Measurements from ENCODE around the gene WDR91.

Gene WDR91

DNA sequence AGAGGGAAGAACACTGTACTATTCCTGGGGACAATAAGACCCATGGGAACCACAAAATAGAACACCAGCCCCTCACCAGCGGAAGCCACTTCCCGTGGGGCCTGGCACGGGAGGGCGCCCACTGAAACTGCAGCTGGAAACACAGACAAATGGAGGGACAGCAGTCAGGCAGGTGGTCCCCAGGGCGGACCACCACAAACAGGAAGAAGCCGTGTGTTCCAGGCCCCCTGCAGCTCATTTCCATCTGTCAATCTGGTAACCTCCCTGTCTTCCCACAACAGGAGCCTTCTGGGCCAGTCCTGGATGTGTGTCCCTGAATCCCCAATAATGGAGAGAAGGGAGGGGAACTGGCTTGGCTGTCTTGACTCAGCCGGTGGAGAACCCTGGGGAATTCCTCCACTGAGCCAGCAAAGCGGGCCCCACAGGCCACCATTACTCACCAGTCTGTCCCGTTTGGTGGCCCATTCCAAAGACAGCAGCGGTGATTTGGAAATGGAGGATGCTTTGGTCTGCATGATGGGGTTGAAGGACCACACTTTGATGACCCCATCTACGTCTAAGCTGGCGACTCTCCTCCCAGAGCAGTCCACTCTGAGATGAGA, 16.7 kb downstream of the WDR91 start:
- Histone ChIP-seq H3K4me1 (ENCODE audit: insufficient read depth, low read length, poor library complexity, severe bottlenecking) (no peaks in the 10 kb centered on the region), H2AFZ (ENCODE audit: low read length) (no peak overlapping the region), H3K4me3 (ENCODE audit: low read length, poor library complexity, severe bottlenecking) (no peak overlapping the region), H3F3A (ENCODE audit: low read depth) (no peaks in the 10 kb centered on the region), H3K4me2 (ENCODE audit: low read depth, low read length, poor library complexity, severe bottlenecking) (no peak overlapping the region), H3K9ac (ENCODE audit: low read depth, low read length, poor library complexity, severe bottlenecking) (no peak overlapping the region), H3K27me3 (ENCODE audit: insufficient read depth, low read length, poor library complexity, severe bottlenecking) (no peaks in the 10 kb centered on the region), H3K79me2 (ENCODE audit: insufficient read depth, low read length) (no peaks in the 10 kb centered on the region), H3K9me2 (replicated peaks; ENCODE audit: low read depth, low read length) (no peaks in the 10 kb centered on the region), H3K9me3 (ENCODE audit: insufficient read depth, low read depth, low read length) (no peaks in the 10 kb centered on the region), H3K36me3 (ENCODE audit: insufficient read depth, low read length) (no peaks in the 10 kb centered on the region; the same call in 1 of the 2 replicates), H4K20me1 (ENCODE audit: insufficient read depth, low read length, poor library complexity, severe bottlenecking) (no peaks in the 10 kb centered on the region)
- no peak for TF ChIP-seq EZH2phosphoT487 (IDR thresholded peaks at IDR 0.05; ENCODE audit: borderline replicate concordance)
- TF ChIP-seq, protein P1, sequence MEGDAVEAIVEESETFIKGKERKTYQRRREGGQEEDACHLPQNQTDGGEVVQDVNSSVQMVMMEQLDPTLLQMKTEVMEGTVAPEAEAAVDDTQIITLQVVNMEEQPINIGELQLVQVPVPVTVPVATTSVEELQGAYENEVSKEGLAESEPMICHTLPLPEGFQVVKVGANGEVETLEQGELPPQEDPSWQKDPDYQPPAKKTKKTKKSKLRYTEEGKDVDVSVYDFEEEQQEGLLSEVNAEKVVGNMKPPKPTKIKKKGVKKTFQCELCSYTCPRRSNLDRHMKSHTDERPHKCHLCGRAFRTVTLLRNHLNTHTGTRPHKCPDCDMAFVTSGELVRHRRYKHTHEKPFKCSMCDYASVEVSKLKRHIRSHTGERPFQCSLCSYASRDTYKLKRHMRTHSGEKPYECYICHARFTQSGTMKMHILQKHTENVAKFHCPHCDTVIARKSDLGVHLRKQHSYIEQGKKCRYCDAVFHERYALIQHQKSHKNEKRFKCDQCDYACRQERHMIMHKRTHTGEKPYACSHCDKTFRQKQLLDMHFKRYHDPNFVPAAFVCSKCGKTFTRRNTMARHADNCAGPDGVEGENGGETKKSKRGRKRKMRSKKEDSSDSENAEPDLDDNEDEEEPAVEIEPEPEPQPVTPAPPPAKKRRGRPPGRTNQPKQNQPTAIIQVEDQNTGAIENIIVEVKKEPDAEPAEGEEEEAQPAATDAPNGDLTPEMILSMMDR (conservative IDR thresholded peaks at IDR 0.05; ENCODE audit: low read length): no peak

DNA sequence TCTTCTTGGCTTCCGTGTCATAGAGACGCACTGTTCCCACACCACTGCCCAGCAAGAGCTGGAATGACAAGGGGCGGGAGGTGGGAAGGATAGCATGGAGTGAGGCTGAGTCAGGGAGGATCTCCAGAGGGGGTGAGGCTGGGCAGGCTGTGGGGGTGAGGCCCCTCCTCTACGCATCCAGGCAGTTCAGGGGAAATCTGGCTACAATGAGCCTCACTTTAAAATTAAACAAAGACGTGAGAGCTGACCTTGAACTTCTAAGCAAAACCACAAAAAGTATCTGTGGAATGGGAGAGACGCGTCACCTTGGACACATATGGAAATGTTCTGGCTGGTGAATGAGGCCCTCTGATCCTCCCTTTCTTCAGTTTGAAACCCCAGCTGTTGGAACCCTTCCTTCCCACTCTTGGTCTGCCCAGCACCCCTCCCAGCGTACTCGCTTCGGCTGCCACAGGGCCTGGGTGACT, 17.7 kb downstream of the WDR91 start:
- Histone ChIP-seq H2AFZ (ENCODE audit: low read length) (no peak overlapping the region), H3K79me2 (ENCODE audit: insufficient read depth, low read length) (no peaks in the 10 kb centered on the region), H3K9me3 (ENCODE audit: insufficient read depth, low read depth, low read length) (no peaks in the 10 kb centered on the region), H3K9ac (ENCODE audit: low read depth, low read length, poor library complexity, severe bottlenecking) (no peak overlapping the region), H3K9me2 (replicated peaks; ENCODE audit: low read depth, low read length) (no peaks in the 10 kb centered on the region), H3K4me1 (ENCODE audit: insufficient read depth, low read length, poor library complexity, severe bottlenecking) (no peaks in the 10 kb centered on the region), H4K20me1 (ENCODE audit: insufficient read depth, low read length, poor library complexity, severe bottlenecking) (no peaks in the 10 kb centered on the region), H3K36me3 (ENCODE audit: insufficient read depth, low read length) (peaks cover 5% of the 10 kb centered on the region; the same call in 1 of the 2 replicates), H3K27me3 (ENCODE audit: insufficient read depth, low read length, poor library complexity, severe bottlenecking) (no peaks in the 10 kb centered on the region), H3F3A (ENCODE audit: low read depth) (no peaks in the 10 kb centered on the region), H3K4me2 (ENCODE audit: low read depth, low read length, poor library complexity, severe bottlenecking) (no peak overlapping the region), H3K4me3 (ENCODE audit: low read length, poor library complexity, severe bottlenecking) (no peak overlapping the region)
- TF ChIP-seq EZH2phosphoT487 (IDR thresholded peaks at IDR 0.05; ENCODE audit: borderline replicate concordance): no peak
- TF ChIP-seq, protein P1 (conservative IDR thresholded peaks at IDR 0.05; ENCODE audit: low read length): no peak

DNA sequence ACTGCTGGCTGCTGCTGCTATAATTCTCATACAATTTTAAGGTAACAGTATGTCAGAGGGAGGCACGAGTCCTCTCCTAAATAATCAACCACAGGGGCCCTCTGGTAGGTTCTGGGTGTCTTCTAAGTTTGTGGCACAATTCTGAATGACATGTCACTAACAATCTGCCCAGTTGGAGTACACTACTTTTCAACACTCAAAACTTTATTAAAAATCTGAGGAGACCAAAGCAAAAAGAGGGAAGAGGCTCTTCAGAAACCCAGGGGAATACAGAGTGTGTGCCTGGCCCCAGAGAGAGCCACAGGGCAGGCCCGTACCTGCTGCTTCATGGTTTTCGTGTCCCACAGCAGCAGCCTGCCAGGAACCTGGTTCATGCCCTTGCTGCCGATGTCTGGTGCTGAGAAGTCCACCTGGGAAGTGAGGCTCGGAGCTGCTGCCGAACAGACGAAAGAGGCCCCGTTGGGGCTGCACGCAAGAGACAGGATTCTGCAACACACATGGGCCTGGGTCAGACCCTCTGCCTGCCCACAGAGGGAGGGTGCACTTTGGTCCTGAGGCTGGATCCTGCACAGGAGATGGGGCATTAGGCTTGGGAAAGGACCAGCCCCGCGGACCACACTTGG, 18.3 kb downstream of the WDR91 start:
- H4K20me1 ChIP-seq (ENCODE audit: insufficient read depth, low read length, poor library complexity, severe bottlenecking): no peaks in the 10 kb centered on the region
- H3K27me3 ChIP-seq (ENCODE audit: insufficient read depth, low read length, poor library complexity, severe bottlenecking): no peaks in the 10 kb centered on the region
- H3K4me2 ChIP-seq (ENCODE audit: low read depth, low read length, poor library complexity, severe bottlenecking): no peak overlapping the region
- H3K4me1 ChIP-seq (ENCODE audit: insufficient read depth, low read length, poor library complexity, severe bottlenecking): no peaks in the 10 kb centered on the region
- H3K9ac ChIP-seq (ENCODE audit: low read depth, low read length, poor library complexity, severe bottlenecking): no peak overlapping the region
- no peaks in the 10 kb centered on the region for H3K79me2 ChIP-seq (ENCODE audit: insufficient read depth, low read length)
- H3K36me3 ChIP-seq (ENCODE audit: insufficient read depth, low read length): peaks cover 5% of the 10 kb centered on the region; the same call in 1 of the 2 replicates
- no peak overlapping the region for H3K4me3 ChIP-seq (ENCODE audit: low read length, poor library complexity, severe bottlenecking)
- H3F3A ChIP-seq (ENCODE audit: low read depth): no peaks in the 10 kb centered on the region
- no peaks in the 10 kb centered on the region for H3K9me2 ChIP-seq (replicated peaks; ENCODE audit: low read depth, low read length)
- no peaks in the 10 kb centered on the region for H3K9me3 ChIP-seq (ENCODE audit: insufficient read depth, low read depth, low read length)
- H2AFZ ChIP-seq (ENCODE audit: low read length): no peak overlapping the region
- TF ChIP-seq, protein P1 (conservative IDR thresholded peaks at IDR 0.05; ENCODE audit: low read length): no peak
- no peak for TF ChIP-seq EZH2phosphoT487 (IDR thresholded peaks at IDR 0.05; ENCODE audit: borderline replicate concordance)
